ENCODE data around the gene CCBE1.
"Not testable (repeated sequence)": the region's sequence is repeated elsewhere in the genome, so short reads cannot be mapped to it uniquely, and the experiment has no call there.

The CCBE1 gene

DNA sequence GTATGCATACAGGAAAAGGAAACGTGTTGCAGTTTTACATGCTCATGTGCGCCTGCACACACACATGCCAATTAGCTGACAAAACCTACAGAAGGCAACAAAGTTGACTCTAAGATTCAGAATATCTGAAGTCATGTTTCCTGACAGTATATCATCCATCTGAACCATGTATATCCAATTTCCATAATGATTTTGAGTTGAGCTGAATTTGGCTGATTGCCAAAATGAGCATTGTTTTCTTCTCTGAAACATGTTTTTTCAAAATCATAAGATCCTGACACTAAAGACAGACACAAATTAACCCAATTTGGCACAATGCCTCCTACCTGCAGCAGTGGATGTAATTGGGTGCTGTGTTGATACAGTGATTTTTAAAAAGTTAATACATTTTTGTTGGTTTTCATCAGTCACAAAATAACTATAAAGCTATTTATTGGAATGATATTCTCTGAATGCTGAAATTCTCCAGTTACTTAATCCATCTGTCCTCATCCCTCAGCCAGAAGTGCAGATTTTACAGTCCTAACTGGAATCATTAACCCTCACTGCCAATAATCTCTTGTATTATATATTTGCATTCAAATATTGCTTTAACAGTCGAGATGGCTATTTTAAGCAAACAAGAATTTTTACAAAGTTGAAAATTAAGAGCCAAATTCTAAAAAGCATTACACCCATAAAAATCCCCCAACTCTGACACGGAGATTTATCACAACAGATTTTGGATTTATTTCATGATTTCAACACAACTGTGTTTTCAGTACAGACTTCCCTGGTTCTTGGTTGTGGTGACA is 176.5 kb downstream of the CCBE1 start:
- DNase-seq: no peak

DNA sequence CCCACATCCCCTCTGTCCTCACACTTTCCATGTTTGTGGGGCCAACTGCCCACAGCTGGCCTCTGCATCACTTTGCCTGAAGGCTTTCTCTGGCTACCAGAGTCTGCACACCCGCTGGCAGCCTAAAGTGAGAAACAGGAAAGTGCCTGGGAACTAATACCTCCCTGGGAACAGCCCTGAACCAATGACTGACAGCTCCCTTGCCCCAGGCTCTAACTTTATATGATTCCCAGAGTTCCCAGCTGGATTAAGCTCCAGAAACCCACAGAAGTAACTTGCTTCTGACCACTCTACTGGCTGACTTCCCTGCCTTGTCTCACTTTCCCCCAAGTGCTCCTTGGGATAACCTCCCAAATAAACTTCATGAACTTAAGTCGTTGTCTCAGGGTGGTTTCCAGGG is 178.5 kb downstream of the CCBE1 start:
- DNase-seq: peak; percentile 56

- DNase-seq: peak; percentile 35
Observed at GRCh38 chr18:59517446-59518165, 179.6 kb downstream of the CCBE1 start.

GRCh38 chr18:59516356-59517155 is 180.7 kb downstream of the CCBE1 start:
- peak; percentile 92 for DNase-seq

- DNase-seq: not testable (repeated sequence)
Observed at GRCh38 chr18:59515956-59516355, 181.3 kb downstream of the CCBE1 start.

GRCh38 chr18:59515147-59515546 is 182.1 kb downstream of the CCBE1 start:
- DNase-seq: no peak

GRCh38 chr18:59514203-59514602 is 183.0 kb downstream of the CCBE1 start:
- DNase-seq: peak; percentile 72

GRCh38 chr18:59512025-59512755 is 185.0 kb downstream of the CCBE1 start:
- no peak for DNase-seq

GRCh38 chr18:59509481-59510442 is 187.5 kb downstream of the CCBE1 start:
- DNase-seq: peak; percentile 55

GRCh38 chr18:59505356-59505755 is 191.9 kb downstream of the CCBE1 start:
- DNase-seq: peak; percentile 42

- peak; percentile 88 for DNase-seq
Observed at GRCh38 chr18:59502274-59503175, 194.7 kb downstream of the CCBE1 start.

GRCh38 chr18:59501920-59502273 is 195.3 kb downstream of the CCBE1 start:
- no peak for DNase-seq

- DNase-seq: no peak
Observed at GRCh38 chr18:59500765-59501164, 196.5 kb downstream of the CCBE1 start.

- DNase-seq: no peak
Observed at GRCh38 chr18:59498506-59499086, 198.6 kb downstream of the CCBE1 start.

DNA sequence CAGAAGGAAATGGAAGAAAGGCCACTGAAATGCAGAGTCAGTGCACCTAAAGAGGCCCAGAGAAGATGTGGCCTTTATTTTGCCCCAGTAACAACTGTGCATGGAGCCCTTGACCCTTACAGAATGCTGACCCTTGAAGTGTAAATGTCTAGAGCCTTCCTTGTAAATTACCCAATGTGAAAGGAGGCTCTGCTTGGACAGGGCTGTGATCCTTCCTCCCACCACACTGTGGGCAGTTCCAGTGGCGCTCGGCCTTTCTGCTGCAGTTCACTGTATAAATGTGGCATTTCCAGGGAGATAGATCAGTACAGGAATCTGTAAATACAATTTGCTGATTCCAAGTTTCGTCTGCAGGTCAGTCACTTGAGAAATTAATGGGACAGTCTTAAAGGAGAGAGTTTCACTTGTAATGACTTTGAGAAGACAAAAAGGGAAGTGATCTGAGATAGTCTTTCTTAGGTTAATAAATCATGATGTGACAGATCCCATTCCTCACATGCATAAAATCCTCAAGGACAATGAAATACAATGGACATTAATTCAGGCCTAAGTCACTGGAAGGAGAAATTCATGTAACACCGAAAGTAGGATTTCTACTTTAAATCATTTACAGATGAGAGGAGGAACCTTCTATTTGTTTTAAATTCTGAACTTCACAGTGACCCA is 204.3 kb downstream of the CCBE1 start:
- no peak for DNase-seq

- no peak for DNase-seq
Observed at GRCh38 chr18:59488899-59489298, 208.3 kb downstream of the CCBE1 start.

DNA sequence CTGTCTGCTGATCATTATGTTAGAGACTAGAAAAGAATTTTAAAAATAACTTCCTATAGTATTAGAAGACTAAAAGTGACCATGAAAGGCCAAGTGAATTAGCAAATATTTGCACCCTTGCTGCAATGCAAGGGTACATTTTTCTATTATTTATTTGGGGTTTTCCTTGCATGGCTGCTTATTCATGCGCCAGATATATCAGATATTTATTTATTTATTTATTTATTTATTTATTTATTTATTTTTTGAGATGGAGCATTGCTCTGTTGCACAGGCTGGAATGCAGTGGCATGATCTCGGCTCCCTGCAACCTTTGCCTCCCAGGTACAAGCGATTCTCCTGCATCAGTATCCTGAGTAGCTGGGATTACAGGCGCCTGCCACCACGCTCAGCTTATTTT is 211.8 kb downstream of the CCBE1 start:
- DNase-seq: no peak

GRCh38 chr18:59484561-59485328 is 212.5 kb downstream of the CCBE1 start:
- peak; percentile 23 for DNase-seq

GRCh38 chr18:59484131-59484530 is 213.1 kb downstream of the CCBE1 start:
- no peak for DNase-seq
